ENCODE data around the gene GNA15.

Gene GNA15

DNA sequence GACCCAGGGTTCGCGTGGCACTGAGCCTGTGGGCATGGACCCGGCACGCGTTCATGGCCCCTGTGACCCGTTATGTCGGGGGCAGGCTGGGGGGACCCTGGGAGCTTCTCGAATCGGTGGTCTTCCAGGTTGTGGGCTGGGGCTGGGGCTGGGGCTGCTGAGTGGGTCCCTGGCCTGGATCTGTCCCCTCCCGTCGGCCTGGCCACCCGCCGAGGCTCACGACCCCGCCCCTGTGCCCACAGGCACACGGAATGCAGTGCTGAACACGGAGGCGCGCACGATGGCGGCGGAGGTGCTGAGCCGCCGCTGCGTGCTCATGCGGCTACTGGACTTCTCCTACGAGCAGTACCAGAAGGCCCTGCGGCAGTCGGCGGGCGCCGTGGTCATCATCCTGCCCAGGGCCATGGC, 56.4 kb downstream of the GNA15 start:
- TF ChIP-seq CTCF (IDR thresholded peaks at IDR 0.05), result no peak

- TF ChIP-seq CTCF (IDR thresholded peaks at IDR 0.05), result no peak
These were observed 56.9 kb downstream of the GNA15 start for GRCh38 chr19:3192684-3193083.

DNA sequence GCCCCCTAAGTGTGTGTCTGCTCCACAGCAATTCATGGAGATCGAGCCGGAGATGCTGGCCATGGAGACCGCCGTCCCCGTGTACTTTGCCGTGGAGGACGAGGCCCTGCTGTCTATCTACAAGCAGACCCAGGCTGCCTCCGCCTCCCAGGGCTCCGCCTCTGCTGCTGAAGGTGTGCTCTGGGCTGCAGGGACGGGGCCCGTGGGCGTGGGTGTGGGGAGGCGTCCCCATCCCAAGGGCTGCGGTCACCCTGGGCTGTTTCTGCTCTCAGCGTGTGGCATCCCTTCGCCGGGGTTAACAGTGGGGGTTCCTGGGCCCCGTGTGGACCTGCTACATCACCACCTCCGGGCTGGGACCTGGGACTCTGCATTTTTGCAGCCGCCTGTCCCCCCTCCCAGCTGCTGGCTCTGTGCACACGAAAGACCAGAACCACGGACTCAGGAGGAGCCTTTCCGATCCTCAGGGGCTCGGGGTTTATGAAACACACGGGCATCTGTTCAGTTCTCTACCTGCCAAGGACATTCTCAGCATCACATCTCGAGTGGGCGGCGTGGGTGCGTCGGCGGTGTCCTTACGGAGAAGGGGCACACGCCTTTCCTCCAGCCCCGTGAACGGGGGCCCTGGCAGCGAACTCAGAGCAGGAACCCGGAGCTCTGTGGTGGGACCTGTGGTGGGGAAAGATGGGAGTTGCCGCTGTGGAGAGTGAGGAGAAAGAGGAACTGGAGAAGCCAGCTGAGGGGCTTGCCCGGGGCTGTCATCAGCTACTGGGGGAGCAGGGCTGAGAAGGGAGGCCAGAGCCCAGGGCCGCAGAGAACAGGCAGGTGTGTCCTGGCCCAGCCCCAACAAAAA, 57.6 kb downstream of the GNA15 start:
- no peak for TF ChIP-seq CTCF (IDR thresholded peaks at IDR 0.05)

DNA sequence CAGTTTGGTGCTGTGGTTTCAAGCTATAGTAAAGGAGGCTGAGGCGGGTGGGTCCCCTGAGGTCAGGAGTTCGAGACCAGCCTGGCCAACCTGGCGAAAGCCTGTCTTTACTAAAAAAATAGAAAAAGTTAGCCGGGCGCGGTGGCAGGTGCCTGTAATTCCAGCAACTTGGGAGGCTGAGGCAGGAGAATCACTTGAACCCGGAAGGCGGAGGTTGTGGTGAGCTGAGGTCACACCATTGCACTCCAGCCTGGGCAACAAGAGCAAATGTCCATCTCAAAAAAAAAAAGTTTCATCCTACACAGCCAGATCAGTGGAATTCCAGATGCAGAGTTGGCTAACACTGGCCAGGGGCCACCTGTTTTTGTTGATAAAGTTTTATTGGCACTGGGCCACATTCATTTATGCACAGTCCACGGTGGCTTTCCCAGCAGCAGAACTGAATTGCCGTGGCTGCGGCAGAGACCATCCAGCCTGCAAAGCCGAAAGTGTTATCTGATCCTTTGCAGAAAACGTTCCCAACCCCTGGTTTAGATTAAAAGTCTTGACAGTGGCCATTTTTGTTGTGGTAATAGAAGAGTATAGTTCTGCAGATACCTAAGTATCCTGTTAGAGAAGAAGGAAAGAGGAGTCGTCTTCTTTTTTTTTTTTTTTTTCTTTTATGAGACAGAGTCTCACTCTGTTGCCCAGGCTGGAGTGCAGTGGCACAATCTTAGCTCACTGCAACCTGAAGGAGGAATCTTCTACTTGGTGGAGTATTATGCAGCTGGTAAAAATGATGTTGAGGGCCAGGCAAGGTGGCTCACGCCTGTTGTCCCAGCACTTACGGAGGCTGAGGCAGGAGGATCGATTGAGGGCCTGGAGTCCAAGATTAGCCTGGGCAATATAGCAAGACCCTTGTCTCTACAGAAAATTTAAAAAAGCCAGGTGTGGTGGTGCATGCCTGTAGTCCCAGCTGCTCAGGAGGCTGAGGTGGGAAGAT, 58.6 kb downstream of the GNA15 start:
- no peak for TF ChIP-seq CTCF (IDR thresholded peaks at IDR 0.05)

- no peak for TF ChIP-seq CTCF (IDR thresholded peaks at IDR 0.05)
These were observed 60.5 kb downstream of the GNA15 start for GRCh38 chr19:3196064-3196932.

DNA sequence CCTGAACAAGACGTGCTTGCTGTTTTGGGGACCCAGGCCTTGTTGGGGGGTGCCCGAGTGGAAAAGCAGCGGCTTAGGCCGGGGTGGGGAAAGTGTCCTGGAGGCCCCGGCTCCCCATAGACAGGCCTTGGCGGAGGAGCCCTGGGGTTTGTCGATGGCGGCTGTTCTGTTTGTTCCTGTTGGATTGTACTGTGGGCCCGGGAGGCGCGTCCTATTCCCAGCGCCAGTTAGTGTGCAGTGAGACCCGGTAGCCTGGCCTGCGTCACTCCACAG, 61.0 kb downstream of the GNA15 start:
- no peak for TF ChIP-seq CTCF (IDR thresholded peaks at IDR 0.05)
